Stimulated activated CD4-positive, alpha-beta T cell treated with anti-CD3 and anti-CD28 coated beads, TNF-alpha, amount 100 ng/mL, for 24 hours (primary cell): Measurements from ENCODE around the gene NFKB2.

Experiments
- DNase-seq, 3 experiments: peaks; one replicate each; pipeline ENCODE4 v3.0.0-alpha.2; 2020; ENCODE audit warnings: low read depth in 3 of 3

NFKB2 gene

DNA sequence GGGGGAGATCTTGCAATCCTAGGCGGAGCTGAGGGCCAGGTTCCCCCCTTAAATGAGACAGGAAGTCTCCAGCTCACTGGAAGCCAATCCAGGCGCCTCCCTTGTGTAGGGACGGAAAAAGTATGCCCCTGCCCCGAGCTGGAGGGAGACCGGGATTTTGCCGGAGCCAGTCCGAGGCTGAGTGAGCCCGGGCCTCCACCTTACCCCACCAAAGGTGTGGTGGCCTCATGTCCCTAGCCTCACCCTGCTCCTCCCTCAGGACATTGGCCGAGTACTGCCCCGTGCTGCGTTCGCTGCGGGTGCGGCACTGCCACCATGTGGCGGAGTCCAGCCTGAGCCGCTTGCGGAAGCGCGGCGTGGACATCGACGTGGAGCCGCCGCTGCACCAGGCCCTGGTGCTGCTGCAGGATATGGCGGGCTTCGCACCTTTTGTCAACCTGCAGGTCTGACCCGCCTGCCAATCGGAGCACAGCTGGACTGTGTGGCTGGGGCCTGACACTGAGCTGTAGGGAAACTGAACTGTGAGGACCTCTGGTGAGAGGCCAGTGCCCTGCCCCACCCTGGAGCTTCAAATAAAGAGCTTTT is 27.1 kb downstream of the NFKB2 start:
- DNase-seq = peak in 1 of 3 experiments; percentile 64

DNA sequence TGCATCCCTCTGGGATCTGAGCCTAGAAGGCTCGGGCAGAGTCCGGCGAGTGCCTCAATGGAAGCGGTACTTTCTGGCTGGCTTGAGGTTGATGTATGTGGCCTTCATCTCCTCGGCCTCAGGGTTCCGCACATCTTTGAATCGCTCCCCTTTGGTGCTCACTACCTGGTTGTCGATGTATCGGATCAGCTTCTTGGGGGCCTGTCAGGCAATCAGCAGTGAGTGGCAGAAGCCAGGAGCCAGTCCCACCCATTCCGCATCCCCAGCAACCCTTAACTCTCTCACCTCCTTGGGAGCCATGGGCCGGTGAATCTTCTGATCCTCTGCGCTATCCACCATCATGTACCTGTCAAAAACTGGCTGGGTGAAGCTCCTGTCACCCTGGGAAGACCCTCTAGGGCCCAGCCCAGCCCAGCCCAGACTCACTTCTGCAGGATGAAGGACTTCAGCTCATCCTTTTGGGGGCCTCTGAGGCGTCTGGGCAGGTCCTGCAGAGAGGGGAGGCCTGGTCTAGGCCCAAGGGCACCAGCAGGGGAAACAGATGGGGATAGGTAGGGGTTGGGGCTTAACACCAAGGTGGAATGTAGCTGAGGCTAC is 28.0 kb downstream of the NFKB2 start:
- no peak for DNase-seq

DNA sequence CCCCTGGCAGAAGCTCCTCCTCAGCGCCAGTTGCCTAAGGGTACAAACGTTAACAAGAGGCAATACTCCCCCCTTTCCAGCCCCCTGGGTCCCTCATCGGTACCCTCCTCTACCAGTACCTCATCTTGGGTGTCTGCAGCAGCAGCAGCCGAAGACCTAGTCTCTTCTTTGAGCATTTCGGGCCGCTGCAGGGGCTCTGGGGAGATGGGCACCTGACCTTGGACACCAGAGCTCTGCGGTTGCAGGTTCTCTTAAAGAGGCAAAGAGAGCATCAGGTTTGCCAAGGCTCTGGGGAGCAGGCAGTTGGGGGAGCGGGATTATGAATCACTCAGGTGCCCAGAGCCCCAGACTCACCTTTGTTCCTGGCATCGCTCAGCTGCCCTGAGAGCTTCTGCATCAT is 28.6 kb downstream of the NFKB2 start:
- no peak for DNase-seq

DNA sequence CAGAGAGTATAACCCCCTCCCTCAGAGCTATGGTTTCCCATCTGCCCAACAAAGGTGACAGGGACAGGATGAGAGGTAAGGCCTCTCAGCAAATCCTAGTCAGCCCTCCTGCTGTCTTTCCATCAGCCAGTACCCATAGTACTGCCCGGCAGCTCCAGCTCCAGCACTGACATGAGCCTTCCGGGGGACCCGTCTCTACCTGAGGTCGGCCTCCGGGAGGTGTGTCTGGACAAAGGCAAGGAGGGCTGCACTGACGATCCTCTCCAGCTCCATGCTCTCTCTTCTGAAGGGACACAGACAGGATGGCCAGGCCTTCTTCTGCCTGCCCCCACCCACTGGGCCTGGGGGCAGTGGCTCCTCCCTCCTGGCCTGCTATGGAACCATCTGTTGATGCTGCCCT is 29.4 kb downstream of the NFKB2 start:
- no peak for DNase-seq

DNA sequence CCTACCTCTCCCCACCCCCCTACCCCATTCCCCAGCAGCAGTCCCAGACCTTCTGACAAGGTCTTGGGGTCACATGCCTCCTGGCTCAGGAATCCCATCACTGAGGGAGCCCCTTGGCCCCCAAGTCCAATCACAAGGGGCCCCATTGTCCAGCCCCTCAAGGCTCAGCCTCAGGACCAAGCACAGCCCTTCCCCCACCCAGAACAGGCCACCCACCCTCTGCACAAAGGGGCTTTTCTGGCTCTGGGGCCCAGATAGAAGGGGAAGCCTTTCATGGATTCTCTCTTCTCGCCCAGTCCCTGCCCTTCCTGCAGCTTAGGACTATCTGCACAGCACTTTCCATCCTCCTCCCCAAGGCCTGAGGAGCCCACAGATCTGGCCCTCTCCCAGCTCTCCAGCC is 29.9 kb downstream of the NFKB2 start:
- no peak for DNase-seq

DNA sequence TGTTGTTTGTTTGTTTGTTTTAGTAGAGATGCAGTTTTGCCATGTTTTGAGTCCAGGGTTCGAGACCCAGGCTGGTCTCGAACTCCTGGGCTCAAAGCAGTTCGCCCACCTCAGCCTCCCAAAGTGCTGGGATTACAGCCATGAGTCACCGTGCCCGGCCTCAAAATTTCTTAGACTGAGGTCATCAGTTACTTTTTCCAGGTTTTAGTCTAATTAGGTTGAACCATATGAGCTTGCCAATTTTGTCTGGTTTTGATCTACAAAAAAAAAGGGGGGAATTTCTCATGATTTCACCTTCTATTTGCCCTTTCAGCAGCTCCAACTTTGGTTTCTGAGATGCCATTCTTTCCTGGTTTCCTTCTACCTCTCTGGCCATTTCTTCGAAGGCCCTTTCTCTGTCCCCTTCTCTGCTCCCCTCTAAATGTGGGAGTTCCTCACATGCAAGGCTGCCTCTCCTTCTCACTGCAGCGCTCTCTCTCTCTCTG is 31.3 kb downstream of the NFKB2 start:
- no peak for DNase-seq

DNA sequence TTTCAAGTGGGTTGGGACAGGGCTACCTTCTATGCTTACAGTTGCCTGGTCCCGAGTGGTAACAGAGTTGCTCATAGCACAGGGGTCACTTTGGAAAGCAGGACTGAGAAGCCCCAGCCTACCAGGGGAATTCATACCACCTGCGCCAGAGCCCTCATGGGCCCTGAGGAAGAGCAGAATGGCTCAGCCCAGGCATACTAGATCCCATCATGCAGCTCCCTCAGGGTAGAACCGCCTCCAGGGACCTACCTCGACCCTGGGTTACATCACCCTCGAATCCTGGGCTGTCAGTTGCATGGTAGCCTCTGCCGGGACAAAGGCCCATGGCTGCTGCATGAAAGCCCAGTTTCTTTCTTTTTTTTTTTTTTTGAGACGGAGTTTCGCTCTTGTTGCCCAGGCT is 34.0 kb downstream of the NFKB2 start:
- no peak for DNase-seq

DNA sequence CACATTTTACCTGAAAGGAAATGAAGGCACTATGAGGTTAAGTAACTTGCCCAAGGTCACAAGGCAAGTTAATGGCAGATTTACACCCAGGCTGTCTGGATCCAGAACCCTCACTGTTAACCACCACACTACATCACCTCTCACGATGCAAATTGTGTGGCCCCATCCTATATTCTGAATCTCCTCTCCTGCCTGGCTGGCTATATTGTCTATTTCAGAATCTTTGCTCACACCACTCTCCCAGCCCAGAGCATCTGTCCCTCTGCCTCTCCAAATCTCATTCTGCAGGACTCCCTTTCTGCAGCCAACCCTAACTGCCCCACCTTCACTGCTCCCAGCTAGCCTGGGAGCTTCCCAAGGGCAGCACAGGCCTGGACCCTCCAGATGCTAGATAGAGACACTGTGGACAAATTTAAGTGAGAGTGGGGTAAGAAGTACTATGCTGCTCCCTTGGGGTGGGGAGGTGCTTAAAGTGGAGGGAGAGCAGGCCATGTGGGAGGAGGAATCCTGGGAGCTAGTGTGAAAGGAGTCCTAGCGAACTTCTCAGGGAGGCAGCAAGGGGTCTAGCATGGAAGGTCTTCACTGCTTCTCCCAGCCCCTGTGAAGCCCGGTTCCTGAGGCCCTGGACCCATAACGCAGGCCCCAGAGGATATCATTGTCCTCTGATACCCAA is 36.1 kb downstream of the NFKB2 start:
- DNase-seq = no peak

DNA sequence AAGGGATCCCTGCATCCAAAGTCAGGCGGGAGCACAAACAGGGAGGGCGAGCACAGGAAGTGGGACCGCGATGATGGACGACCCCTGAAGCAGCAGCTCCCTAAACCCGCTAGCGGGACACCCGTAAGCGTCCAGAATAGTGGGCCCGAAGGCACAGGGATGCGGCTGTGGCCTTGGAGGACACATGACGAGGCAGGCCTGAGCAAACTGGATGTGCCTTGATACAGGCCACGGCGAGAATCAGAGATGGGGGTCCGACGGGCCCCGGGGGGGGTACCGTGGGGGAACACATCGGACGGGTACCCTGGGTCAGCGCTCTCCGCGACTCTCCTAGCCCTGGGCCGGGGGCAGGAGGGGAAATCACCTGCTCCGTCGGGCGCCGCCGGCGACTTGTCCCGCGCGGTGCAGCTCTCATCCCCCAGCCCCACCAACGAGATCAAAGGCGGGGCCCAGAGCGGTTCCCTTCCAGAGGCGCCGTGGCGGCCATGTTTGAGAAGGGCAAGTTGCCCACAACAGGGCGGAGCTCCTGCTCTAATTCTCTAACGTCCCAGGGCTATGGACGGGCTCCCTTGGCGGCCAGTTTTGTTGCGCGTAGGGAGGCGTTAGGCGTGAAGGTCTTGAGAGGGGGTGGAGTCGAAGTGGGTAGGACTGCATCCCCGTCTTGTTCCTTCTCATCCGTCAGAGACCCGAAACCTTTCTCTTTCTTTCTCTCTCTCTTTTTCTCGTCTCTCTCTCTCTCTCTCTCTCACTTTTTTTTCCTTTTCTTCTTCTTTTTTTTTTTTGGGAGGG is 36.9 kb downstream of the NFKB2 start, which contains the start of gene CUEDC2:
Gene CUEDC2, minus strand, starts transcription at position 413 of the 789 bp plus-strand sequence. CDS start 7,386 bp downstream, outside the sequence.
- DNase-seq = peak; percentile 87 to 97 (median 93)

DNA sequence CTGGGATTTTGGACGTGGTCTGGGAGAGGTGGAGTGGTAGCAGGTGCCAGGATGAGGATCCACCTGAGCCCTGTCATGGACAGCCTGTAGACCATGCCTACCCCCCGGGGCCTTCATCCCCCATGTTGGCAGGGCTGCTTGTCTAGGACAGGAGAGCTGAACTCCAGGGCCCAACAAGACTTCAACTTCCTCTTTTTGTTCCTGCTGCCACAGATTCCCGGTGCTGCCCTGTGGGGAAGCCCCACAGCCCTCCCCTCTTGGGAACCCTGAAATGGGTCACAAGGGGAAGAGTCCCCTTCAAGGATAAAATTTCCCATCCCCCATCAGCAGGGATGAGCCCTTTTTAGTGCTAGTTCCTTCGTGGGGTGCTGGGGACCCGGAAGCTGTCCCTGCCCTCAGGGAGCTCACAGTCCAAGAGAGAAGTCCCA is 38.1 kb downstream of the NFKB2 start:
- DNase-seq = no peak

DNA sequence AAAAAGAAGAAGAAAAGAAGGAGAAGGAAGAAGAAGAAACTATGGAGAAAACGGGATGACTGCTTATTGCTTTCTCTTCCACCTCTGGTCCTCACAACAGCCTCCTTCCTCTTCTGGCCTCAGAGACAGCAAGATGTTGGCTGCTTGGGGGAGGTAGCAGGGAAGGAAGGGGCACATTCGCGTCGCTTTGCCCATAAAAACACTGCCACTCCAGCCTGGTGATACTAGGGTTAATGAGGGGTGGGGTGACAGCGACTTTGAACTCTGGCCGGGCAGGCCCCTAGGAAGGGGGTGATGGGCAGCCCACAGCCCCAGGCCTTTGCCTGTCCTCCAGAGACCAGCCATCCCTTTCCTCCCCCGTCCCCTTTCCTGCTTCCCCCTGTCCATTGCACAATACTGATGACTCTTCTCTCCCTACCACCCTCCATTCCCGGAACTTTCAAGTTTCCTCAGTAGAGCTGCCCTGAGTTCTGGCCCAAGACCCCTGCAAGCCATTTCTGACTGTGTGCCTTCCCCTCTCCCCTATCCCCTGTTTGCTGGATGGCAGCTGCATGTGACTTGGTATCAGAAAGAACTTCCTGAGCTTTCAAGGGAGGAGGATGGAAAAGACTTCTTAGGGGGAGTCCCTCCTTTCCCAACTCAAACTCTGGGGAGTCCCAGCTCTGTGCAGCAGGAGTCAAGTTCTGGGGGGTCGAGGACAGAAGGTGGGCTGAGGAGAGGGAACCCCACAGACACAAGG is 39.1 kb downstream of the NFKB2 start:
- DNase-seq = no peak

DNA sequence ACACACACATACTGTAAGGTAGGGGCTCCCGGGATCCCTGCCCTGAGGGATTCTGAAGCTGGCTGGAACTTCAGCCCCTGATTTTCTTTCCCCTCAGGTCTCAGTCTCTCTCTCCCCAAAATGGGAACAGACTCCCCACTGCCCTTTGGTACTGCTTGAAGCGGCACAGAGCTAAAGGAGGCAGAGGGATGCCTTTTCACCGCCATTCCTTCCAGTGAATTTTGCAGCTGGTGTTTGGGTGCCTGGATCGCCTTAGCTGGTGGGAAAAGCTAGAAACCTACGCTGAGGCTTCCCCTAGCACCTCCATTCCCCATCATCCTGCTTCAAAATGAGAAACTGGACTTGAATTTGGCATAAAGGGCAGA is 39.6 kb downstream of the NFKB2 start:
- no peak for DNase-seq

DNA sequence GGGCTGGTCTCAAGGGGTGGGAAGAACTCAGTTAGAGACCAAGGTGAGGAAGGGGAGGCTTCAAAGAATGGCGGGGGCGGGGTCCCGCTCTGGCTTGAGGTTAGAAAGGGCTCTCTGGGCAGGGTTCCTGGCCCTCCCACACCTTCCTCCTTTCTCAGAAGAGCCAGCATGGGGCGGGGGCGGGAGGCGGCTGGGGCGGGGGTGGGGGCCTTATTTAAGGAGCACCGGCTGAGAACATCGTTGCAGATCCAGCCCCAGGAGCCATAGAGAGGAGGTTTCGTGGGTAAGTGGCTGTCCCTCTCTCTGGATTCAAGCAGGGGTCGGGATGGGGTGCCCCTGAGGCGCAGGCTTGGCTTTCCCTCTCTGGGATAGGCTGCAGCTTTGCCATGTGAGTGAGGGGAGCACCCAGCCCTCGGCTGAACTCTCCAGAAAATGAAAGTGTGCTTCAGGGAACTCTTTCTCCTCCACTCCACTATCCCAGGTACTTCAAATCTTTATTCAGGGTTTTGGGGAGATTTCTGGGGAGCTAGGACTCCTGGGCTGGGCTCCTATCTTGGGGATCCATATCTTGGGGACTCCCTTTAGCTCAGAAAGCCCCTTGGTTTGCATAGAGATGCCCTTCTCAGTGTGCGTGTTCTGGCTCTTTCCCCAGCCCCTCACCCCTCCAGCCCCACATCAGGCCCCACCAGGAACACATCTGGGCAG is 40.2 kb downstream of the NFKB2 start:
- DNase-seq = peak in 1 of 3 experiments; percentile 66

DNA sequence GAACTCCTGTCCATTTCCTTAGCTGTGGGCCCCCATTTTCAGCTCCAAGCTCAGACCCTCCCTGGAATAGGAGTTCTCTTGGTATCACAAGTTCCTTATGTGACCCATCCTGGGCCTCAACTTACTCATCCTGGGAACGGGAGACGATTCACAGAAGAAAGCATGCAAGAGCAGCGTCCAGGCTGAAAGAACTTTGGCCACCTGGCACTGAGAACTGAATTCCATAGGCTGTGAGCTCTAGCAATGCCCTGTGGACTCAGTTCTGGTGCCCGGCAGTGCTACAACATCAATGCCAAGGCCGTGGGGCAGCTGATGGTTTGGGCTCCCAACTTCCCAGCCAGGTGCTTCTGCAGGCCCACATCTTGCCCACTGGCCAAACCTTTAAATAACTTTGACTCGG is 40.8 kb downstream of the NFKB2 start:
- no peak for DNase-seq

DNA sequence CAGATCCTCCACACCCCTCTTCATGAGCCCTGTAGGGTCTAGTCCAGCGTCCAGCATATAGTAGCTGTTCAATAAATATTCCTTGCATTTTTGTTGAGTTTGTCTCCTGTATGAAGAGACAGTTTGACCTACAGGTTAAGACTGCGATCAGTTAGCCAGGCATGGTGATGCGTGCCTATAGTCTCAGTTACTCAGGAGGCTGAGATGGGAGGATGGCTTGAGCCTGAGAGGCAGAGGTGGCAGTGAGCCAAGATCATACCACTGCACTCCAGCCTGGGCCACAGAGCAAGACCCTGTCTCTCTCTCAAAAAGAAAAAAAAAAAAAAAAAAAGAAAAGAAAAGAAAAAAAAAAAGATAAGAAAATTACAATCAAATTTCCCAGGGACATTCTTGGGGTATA is 42.0 kb downstream of the NFKB2 start:
- no peak for DNase-seq

DNA sequence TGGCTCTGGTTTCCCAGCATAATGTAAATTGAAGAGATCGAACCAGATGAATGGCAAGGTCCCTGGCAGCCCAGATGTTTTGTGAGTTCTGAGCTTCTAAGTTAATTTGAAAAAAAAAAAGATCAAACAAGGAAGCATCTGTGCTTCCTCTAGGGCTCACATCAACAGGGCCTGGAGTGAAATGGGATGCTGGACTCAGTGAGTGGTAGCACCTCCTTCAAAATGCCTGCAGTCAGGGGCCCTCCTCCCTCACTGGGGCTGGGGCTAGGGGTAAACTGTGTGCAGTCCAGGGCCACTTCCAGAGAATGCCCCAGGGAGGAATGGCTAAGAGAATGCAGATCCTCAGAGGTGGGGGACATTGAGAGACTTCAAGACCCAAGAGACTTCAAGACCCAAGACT is 42.9 kb downstream of the NFKB2 start:
- DNase-seq = no peak

DNA sequence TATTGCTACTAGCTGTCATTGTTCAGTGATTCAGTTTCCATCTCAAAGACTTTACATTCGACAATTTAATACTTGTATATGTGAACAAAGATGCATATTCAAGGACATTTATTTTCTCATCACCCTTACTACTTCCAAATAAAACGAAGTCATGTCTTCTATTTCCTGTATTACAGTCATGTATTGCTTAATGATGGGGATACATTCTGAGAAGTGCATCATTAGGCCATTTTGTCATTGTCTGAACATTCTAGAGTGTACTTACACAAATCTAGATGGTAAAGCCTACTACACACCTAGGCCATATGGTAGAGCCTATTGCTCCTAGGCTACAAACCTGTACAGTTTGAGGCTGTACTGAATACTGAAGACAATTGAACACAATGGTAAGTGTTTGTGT is 49.3 kb downstream of the NFKB2 start:
- no peak for DNase-seq

DNA sequence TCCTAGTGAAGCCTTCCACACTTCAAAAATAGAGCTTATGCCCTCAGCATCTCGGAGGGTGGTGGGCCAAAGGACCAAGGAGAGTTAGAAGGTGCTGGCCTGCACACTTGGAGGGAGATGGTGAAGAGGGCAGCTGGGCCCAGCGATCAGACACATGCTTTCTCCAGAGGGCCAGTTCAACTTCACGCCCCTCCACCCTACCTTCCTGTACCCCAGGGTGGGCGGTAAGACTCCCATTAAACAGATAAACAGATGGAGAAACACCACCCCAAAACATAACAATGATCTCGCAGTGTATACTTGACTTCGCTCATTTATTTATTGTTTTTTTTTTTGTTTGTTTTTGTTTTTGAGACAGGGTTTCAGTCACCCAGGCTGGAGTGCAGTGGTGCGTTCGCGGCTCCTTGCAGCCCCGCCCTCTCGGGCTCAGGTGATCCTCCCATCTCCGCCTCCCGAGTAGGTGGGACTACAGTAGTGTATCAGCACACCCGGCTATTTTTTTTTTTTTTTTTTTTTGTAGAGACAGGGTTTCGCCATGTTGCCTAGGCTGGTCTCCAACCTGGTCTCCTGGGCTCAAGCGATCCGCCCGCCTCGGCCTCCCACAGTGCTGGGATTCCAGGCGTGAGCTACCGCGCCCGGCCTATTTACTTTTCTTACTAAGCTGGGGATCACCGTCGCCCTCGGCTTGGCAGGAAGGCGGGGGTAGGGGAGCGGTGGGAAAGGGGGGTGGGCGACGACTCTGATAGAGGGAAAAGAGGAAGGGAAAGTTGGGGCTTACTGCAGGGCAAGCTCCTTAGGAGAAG is 54.0 kb downstream of the NFKB2 start:
- peak; percentile 74 to 87 (median 80) for DNase-seq

DNA sequence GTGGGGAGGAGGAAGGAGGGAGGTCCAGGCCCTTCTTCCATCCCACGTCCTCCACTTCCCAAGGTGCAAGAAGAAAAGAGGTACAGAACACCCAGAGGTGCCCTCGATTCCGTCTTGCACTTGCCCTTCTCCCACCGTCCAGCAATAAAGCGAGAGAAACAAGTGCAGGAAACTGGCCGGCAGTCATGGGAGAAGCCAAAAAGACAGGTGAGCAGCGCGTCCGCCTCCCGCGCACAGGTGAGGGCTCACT is 54.5 kb downstream of the NFKB2 start:
- DNase-seq = no peak

DNA sequence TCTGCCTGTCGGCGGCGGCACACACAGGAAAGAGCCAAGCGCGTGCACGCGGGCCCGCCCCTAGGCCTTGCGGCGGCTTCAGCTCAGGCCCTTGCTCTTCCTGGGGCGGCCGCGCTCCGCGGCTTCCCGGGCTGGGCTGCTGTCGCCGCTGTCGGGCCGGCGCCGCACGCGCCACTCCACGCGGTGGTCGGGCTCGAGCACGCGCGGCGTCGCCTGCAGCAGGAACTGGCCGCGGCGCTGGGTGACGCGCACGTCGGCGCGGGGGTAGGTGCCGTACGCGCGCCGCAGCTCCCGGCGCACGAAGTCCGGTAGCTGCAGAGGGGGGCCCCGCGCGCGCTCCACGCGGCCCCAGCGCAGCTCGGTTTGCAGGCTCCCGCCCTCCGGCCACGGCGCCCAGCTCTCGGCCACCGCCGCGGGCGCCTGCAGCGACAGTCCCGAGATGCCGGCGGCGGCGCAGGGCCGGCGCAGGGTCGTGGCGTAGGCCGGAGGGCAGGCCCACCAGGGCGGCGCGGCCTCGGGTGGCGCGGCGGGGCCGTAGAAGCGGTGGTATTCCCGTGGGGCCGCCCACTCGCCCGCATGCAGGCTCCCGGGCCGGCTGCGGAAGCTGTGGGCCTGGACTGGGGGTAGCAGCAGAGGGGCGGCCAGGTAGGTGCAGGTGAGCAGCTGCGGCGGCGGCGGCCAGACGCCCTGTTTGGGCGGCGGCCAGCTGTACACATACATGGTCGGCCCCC is 55.0 kb downstream of the NFKB2 start:
- DNase-seq = peak; percentile 59 to 81 (median 74)
